Kidney (tissue), 22 donors: Measurements from ENCODE around the gene SHD. TPM values are rescaled to one million over a fixed set of nuclear protein-coding genes. Genes with fewer than 3 reads are reported as not detected.
A peak's percentile ranks its signal among the peaks of the same experiment; 100 is the strongest.
"Not testable (repeated sequence)": the region's sequence is repeated elsewhere in the genome, so short reads cannot be mapped to it uniquely, and the experiment has no call there.

Experiments used
- DNase-seq, 5 donors: peaks; one replicate each; pipeline ENCODE4 v3.0.0-alpha.2; 2013 to 2020
- FAIRE-seq: peaks from 2 replicates; lab custom pipeline; 2012; peaks lifted over from hg19 to GRCh38; lab: Jason Lieb, UNC
- H3K27ac ChIP-seq, 2 donors: one replicate each; pipeline ENCODE4 v1.7.0; 2013; ENCODE audit warnings: low read depth in 2 of 2, low read length in 2 of 2, inconsistent platforms in 1 of 2
- H3K27me3 ChIP-seq: one replicate; pipeline ENCODE4 v1.7.1; 2013; ENCODE audit warnings: low read length, inconsistent platforms; ENCODE audit not compliant: control insufficient read depth, insufficient read depth
- H3K36me3 ChIP-seq, 3 donors: one replicate each; pipeline versions ENCODE4 v1.7.0 to v1.7.1; 2013; ENCODE audit warnings: low read length in 3 of 3, control low read depth in 1 of 3, inconsistent platforms in 1 of 3; ENCODE audit not compliant: insufficient read depth in 3 of 3, control insufficient read depth in 2 of 3
- H3K4me1 ChIP-seq, 3 donors: one replicate each; pipeline versions ENCODE4 v1.7.0 to v1.7.1; 2013; ENCODE audit warnings: low read length in 3 of 3, inconsistent platforms in 1 of 3, low read depth in 1 of 3; ENCODE audit not compliant: control insufficient read depth in 2 of 3, insufficient read depth in 2 of 3
- H3K4me3 ChIP-seq, 3 donors: one replicate each; pipeline versions ENCODE4 v1.7.0 to v1.8.1; 2013; ENCODE audit warnings: low read length in 3 of 3, control low read depth in 1 of 3, inconsistent platforms in 1 of 3
- H3K9ac ChIP-seq, 3 donors: one replicate each; pipeline versions ENCODE4 v1.7.0 to v1.7.1; 2013; ENCODE audit warnings: low read length in 3 of 3, control low read depth in 1 of 3, inconsistent platforms in 1 of 3
- H3K9me3 ChIP-seq, 3 donors: one replicate each; pipeline versions ENCODE4 v1.7.0 to v1.7.1; 2013; ENCODE audit warnings: low read length in 3 of 3, control low read depth in 1 of 3, inconsistent platforms in 1 of 3; ENCODE audit not compliant: control insufficient read depth in 2 of 3, insufficient read depth in 1 of 3
- intact Hi-C: fragments of 100-400 bp; cut with DNase I; formaldehyde crosslinking; loops from one replicate; pipeline ENCODE4 v1.11.1; 2022
- long read RNA-seq, 10 donors: library from polyadenylated mRNA in 1 of 10; unstranded in 1 of 10; transcript quantifications; one replicate each; pipeline ENCODE4 v2.0.0 and lab custom pipeline, GENCODE V29; 2021 to 2026
- polyA plus RNA-seq: library from polyadenylated mRNA; stranded (reverse); fragments of 350-450 nt; fragmentation: Illumina TruSeq; extraction: RNeasy Lipid Tissue Mini Kit (QIAGEN cat#74804); gene quantifications from one replicate; pipeline ENCODE4 v1.2.3, GENCODE V29; 2014; ENCODE audit warnings: low read depth, low replicate concordance; ENCODE audit not compliant: insufficient read depth
- total RNA-seq: library from RNA; stranded (reverse); fragmentation: NEBNext Ultra II Directional; extraction: Animal tissue kit (Norgen Biotek cat#: 25700); gene quantifications from one replicate; pipeline ENCODE4 v1.2.1, GENCODE V29; 2021
- TF ChIP-seq, protein P1 (sequence below): IDR thresholded peaks from 3 replicates; pipeline ENCODE4 v1.5.1; 2012; ENCODE audit warnings: mild to moderate bottlenecking, moderate library complexity, borderline replicate concordance; ENCODE audit not compliant: insufficient read depth; ENCODE audit errors: extremely low read depth
- donor health status: control.
- donor health status: control.
- donor health status: control.
- donor health status: control.
- donor health status: control.
- donor health status: DM: yes; HTN: yes; CAD: no.
- donor health status: Normal renal cell carcinoma (clear cell type).

The SHD gene, protein sequence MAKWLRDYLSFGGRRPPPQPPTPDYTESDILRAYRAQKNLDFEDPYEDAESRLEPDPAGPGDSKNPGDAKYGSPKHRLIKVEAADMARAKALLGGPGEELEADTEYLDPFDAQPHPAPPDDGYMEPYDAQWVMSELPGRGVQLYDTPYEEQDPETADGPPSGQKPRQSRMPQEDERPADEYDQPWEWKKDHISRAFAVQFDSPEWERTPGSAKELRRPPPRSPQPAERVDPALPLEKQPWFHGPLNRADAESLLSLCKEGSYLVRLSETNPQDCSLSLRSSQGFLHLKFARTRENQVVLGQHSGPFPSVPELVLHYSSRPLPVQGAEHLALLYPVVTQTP
- total RNA-seq: not detected
- not detected for polyA plus RNA-seq
- long read RNA-seq, donor 1, partial matches to known transcripts: 0 of 1 reads
- long read RNA-seq, donor 1, other reads (novel, unspliced or antisense): 0 of 1 reads
- long read RNA-seq, donor 2, partial matches to known transcripts: 0 of 1 reads
- long read RNA-seq, donor 2, other reads (novel, unspliced or antisense): 0 of 1 reads
- long read RNA-seq, donor 3: 0 reads
- long read RNA-seq, donor 4, partial matches to known transcripts: 0 of 1 reads
- long read RNA-seq, donor 4, other reads (novel, unspliced or antisense): 0 of 1 reads
- long read RNA-seq, donor 5: 0 reads
- long read RNA-seq, donor 6, partial matches to known transcripts: 0 of 1 reads
- long read RNA-seq, donor 6, other reads (novel, unspliced or antisense): 0 of 1 reads
- long read RNA-seq, donor 7: 0 reads
- long read RNA-seq, donor 8: 0 reads
- long read RNA-seq, donor 9: 0 reads
- long read RNA-seq, donor 10, partial matches to known transcripts: 0 of 1 reads
- long read RNA-seq, donor 10, other reads (novel, unspliced or antisense): 0 of 1 reads

DNA sequence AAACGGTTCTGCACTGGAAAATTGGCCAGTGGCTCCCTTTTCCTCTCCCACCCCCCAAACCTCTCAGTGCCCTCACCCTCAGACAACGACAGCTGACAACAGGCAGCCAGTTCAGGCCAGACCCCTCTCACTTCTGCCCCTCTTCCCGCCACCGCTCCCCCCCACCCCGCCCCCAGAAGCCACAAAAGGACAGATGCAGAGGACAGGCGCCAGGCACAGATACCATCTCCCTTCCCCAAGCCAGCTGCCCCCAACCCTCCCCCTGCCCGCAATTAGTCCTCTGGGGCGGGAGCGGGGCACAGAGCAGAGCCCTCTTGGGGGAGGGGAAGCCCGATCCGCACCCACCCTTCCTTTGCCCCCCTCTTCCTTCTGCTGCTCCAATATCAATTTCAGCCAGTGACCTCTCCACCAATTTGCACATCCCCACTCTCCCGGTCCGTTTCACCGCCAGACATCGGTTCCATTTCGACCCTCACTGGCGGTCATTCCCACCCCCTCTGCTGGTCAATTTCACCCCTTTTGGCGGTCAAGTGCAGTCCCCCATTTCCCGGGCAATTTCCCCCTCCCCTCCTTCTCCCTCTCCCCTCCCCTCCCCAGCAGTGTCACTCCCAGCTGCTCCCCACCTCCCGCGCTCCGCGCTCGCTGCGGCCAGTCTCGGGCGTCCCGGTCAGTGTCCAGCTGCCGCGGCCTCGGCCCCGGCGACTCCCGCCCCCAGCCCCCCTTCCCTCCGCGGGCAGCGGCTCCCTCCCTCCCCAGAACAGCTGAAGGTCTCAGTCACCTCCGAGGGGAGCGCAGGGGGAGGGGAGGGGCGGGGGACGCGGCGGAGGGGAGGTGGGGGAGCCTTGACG lies at the start of gene SHD:
Gene SHD (plus strand): TSS at position 848 of the 848 bp plus-strand sequence. CDS start 798 bp downstream, outside the sequence.
- FAIRE-seq (no peak), DNase-seq (peak in 4 of 5 donors; percentile 63 to 79 (median 69))
- Histone ChIP-seq H3K27me3 (no peaks in the 10 kb centered on the region), H3K4me1 (no peaks in the 10 kb centered on the region), H3K4me3 (peak within 1 kb of the TSS in 1 of 3 donors; percentile 30), H3K27ac (no peak within 1 kb of the TSS), H3K9me3 (no peaks in the 10 kb centered on the region), H3K9ac (no peak within 1 kb of the TSS), H3K36me3 (no peaks in the 10 kb centered on the region)
- TF ChIP-seq, protein P1, sequence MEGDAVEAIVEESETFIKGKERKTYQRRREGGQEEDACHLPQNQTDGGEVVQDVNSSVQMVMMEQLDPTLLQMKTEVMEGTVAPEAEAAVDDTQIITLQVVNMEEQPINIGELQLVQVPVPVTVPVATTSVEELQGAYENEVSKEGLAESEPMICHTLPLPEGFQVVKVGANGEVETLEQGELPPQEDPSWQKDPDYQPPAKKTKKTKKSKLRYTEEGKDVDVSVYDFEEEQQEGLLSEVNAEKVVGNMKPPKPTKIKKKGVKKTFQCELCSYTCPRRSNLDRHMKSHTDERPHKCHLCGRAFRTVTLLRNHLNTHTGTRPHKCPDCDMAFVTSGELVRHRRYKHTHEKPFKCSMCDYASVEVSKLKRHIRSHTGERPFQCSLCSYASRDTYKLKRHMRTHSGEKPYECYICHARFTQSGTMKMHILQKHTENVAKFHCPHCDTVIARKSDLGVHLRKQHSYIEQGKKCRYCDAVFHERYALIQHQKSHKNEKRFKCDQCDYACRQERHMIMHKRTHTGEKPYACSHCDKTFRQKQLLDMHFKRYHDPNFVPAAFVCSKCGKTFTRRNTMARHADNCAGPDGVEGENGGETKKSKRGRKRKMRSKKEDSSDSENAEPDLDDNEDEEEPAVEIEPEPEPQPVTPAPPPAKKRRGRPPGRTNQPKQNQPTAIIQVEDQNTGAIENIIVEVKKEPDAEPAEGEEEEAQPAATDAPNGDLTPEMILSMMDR: no peak
- intact Hi-C loops: no loop called here

DNA sequence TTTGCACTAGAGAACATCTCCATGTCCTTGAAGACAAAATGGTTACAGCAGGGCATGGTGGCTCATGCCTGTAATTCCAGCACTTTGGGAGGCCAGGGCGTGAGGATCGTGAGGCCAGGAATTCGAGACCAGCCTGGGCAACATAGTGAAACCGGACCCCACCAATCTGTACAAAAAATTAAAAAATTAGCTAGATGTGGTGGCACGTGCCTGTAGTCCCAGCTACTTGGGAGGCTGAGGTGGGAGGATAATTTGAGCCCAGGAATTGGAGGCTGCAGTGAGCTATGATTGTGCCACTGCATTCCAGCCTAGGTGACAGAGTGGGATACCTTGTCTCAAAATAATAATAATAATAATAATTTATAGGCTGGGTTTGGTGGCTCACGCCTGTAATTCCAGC lies 48.8 kb upstream of the SHD start:
- H3K4me3 ChIP-seq, H3K27ac ChIP-seq, intact Hi-C loops, FAIRE-seq, H3K4me1 ChIP-seq, H3K9me3 ChIP-seq, H3K27me3 ChIP-seq, DNase-seq, H3K36me3 ChIP-seq, H3K9ac ChIP-seq: not testable (repeated sequence)

DNA sequence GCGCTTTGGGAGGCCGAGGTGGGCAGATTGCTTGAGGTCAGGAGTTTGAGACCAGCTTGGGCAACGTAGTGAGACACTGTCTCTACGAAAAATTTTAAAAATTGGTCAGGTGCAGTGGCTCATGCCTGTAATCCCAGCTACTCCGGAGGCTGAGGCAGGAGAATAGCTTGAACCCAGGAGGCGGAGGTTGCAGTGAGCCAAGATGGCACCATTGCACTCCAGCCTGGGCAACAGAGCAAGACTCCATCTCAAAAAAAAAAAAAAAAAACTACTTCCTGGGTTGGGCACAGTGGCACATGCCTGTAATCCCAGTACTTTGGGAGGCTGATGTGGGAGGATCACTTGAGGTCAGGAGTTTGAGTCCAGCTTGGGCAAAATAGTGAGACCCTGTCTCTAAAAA lies 47.5 kb upstream of the SHD start:
- H3K9ac ChIP-seq, H3K4me3 ChIP-seq, DNase-seq, H3K4me1 ChIP-seq, H3K27me3 ChIP-seq, intact Hi-C loops, FAIRE-seq, H3K36me3 ChIP-seq, H3K27ac ChIP-seq, H3K9me3 ChIP-seq: not testable (repeated sequence)

DNA sequence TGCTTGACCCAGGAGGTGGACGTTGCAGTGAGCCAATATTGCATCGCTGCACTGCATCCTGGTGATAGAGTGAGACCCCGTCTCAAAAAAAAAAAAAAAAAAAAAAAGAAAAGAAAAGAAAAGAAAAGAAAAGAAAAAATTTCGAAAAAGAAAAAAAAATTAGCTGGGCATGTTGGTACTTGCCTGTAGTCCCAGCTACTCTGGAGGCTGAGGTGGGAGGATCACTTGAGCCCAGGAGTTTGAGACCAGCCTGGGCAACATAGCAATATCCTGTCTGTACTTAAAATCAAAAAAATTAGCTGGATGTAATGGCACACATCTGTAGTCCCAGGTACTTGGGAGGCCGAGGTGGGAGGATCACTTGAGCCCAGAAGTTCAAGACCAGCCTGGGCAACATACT lies 46.9 kb upstream of the SHD start:
- H3K36me3 ChIP-seq, DNase-seq, H3K27me3 ChIP-seq, H3K27ac ChIP-seq, H3K4me3 ChIP-seq, FAIRE-seq, H3K4me1 ChIP-seq, H3K9ac ChIP-seq, H3K9me3 ChIP-seq, intact Hi-C loops: not testable (repeated sequence)
